Measurements from ENCODE around the gene PRKCA.

- TF ChIP-seq POLR2A (IDR thresholded peaks at IDR 0.05) (no peak), CTCF (IDR thresholded peaks at IDR 0.05) (no peak)
These were observed 114.0 kb downstream of the PRKCA start for GRCh38 chr17:66416207-66416940.

All from uterus (tissue), 2 donors.